Urothelium cell line (cell line): Measurements from ENCODE around the gene CLCF1.
"Not testable (repeated sequence)": the region's sequence is repeated elsewhere in the genome, so short reads cannot be mapped to it uniquely, and the experiment has no call there.

ENCODE experiments used
- DNase-seq: peaks from one replicate; pipeline ENCODE4 v3.0.0; 2011; ENCODE audit warnings: low spot score, mixed read lengths
- FAIRE-seq: peaks from 2 replicates; lab custom pipeline; 2011; peaks lifted over from hg19 to GRCh38; lab: Jason Lieb, UNC

The CLCF1 gene

GRCh38 chr11:67345247-67345919 lies 28.0 kb downstream of the CLCF1 start:
- FAIRE-seq (no peak), DNase-seq (no peak)

- no peak for FAIRE-seq
Measured at GRCh38 chr11:67344264-67344663, 29.1 kb downstream of the CLCF1 start.

GRCh38 chr11:67337257-67337656 lies 36.1 kb downstream of the CLCF1 start:
- no peak for FAIRE-seq
- no peak for DNase-seq

More at GRCh38 chr11:67344264-67344663, 29.1 kb downstream of the CLCF1 start:
- no peak for DNase-seq

GRCh38 chr11:67332081-67332691 lies 41.2 kb downstream of the CLCF1 start:
- FAIRE-seq (no peak), DNase-seq (no peak)

- FAIRE-seq: no peak
Measured at GRCh38 chr11:67323526-67323925, 49.9 kb downstream of the CLCF1 start.

GRCh38 chr11:67322049-67322448 lies 51.3 kb downstream of the CLCF1 start:
- FAIRE-seq (no peak), DNase-seq (no peak)

More at GRCh38 chr11:67323526-67323925, 49.9 kb downstream of the CLCF1 start:
- no peak for DNase-seq

GRCh38 chr11:67321313-67321871 lies 52.0 kb downstream of the CLCF1 start:
- FAIRE-seq (no peak), DNase-seq (no peak)

- FAIRE-seq (no peak), DNase-seq (no peak)
Measured at GRCh38 chr11:67320691-67321090, 52.7 kb downstream of the CLCF1 start.

- FAIRE-seq (no peak), DNase-seq (no peak)
Measured at GRCh38 chr11:67320011-67320410, 53.4 kb downstream of the CLCF1 start.

- not testable (repeated sequence) for DNase-seq, FAIRE-seq
Measured at GRCh38 chr11:67318876-67319275, 54.5 kb downstream of the CLCF1 start.

- FAIRE-seq (no peak), DNase-seq (no peak)
Measured at GRCh38 chr11:67317888-67318555, 55.4 kb downstream of the CLCF1 start.

GRCh38 chr11:67317205-67317887 lies 56.1 kb downstream of the CLCF1 start:
- FAIRE-seq: no peak
- DNase-seq: peak; percentile 98

GRCh38 chr11:67316882-67317204 lies 56.6 kb downstream of the CLCF1 start:
- no peak for FAIRE-seq

GRCh38 chr11:67315325-67315909 lies 58.0 kb downstream of the CLCF1 start:
- DNase-seq (no peak), FAIRE-seq (no peak)

More at GRCh38 chr11:67316882-67317204, 56.6 kb downstream of the CLCF1 start:
- no peak for DNase-seq

GRCh38 chr11:67314218-67314617 lies 59.2 kb downstream of the CLCF1 start:
- no peak for FAIRE-seq
- no peak for DNase-seq
